ENCODE data around the gene CAB39L. TPM values are rescaled to one million over a fixed set of nuclear protein-coding genes. Genes with fewer than 3 reads are reported as not detected.

The CAB39L gene
- total and polyA plus RNA-seq, 2 of the 4 experiments (the other 2 are of a cell fraction) = 8.5 to 16.7 TPM

GRCh38 chr13:49456156-49456555, 12.3 kb upstream of the CAB39L start:
- ATAC-seq (ENCODE audit: low read depth) = no peak
- Histone ChIP-seq H4K20me1 (ENCODE audit: insufficient read depth, low read length) (no peaks in the 10 kb centered on the region), H3K36me3 (ENCODE audit: control insufficient read depth, insufficient read depth, low read length) (peaks cover 2% of the 10 kb centered on the region; the same call in 1 of the 2 replicates), H3K56ac (ENCODE audit: extremely low read depth, insufficient read depth, low read length) (no peak overlapping the region), H2AK5ac (ENCODE audit: low read depth, low read length) (no peak overlapping the region), H2BK5ac (ENCODE audit: low read depth, low read length, poor library complexity, severe bottlenecking) (peak overlapping the region; percentile 99), H3K18ac (ENCODE audit: low read depth, low read length) (peak overlapping the region; percentile 93), H3K4me3 (ENCODE audit: insufficient read depth, low read depth, low read length) (no peak overlapping the region), H3K27ac (ENCODE audit: insufficient read depth, low read length) (peak overlapping the region; percentile 33; the same call in 1 of the 2 replicates), H4K91ac (ENCODE audit: insufficient read depth, low read depth, low read length) (no peak overlapping the region), H3K4ac (ENCODE audit: low read depth, low read length) (no peak overlapping the region), H3K9ac (ENCODE audit: low read depth, low read length) (no peak overlapping the region), H3K4me1 (ENCODE audit: control insufficient read depth, insufficient read depth, low read length) (peaks cover 14% of the 10 kb centered on the region), H4K5ac (ENCODE audit: low read depth, low read length) (peak overlapping the region; percentile 55; the same call in 1 of the 2 replicates), H4K8ac (ENCODE audit: low read depth in 2 of 2, low read length in 2 of 2) (no peak overlapping the region; a peak in 2 of 4 replicates), H3K79me1 (ENCODE audit: low read depth in 1 of 2, low read length in 2 of 2) (peaks cover 16 to 40% of the 10 kb centered on the region in 2 experiments), H2BK20ac (ENCODE audit: low read depth, low read length) (peak overlapping the region; percentile 57; the same call in 1 of the 2 replicates), H3K23ac (ENCODE audit: low read depth, low read length) (no peak overlapping the region), H2BK120ac (ENCODE audit: low read depth, low read length) (peak overlapping the region; percentile 60; the same call in 1 of the 2 replicates), H3K9me1 (ENCODE audit: insufficient read depth, low read length) (peaks cover 6% of the 10 kb centered on the region), H2BK15ac (ENCODE audit: low read depth, low read length) (peak overlapping the region; percentile 44; the same call in 1 of the 3 replicates), H2AFZ (replicated peaks; ENCODE audit: low read length, poor library complexity) (no peak overlapping the region), H3K4me2 (ENCODE audit: low read depth, low read length) (no peak overlapping the region), H2AK9ac (replicated peaks; ENCODE audit: low read depth, low read length, poor library complexity) (no peak overlapping the region), H3K9me3 (ENCODE audit: control insufficient read depth, insufficient read depth, low read length) (no peaks in the 10 kb centered on the region), H3K27me3 (ENCODE audit: control insufficient read depth, insufficient read depth, low read length) (no peaks in the 10 kb centered on the region), H3K14ac (replicated peaks; ENCODE audit: low read depth, low read length) (no peak overlapping the region; the same call in 1 of the 2 replicates)
- no TSS peak for BruUV-seq (replicated peaks)
- peak; percentile 27 for DNase-seq
- dilution Hi-C loops (cut with HindIII; ENCODE audit: low sequenced_read_pairs, unreplicated experiment) (no loop called here), in situ Hi-C loops (cut with MboI; ENCODE audit: low sequenced_read_pairs) (no loop called here), intact Hi-C loops (cut with micrococcal nuclease) (no loop called here)
- TF ChIP-seq NFE2L2 (IDR thresholded peaks at IDR 0.05; ENCODE audit: low read depth, low read length) = no peak
- no peak for TF ChIP-seq MXI1 (IDR thresholded peaks at IDR 0.05; ENCODE audit: borderline replicate concordance, low read depth, low read length)
- TF ChIP-seq BHLHE40 (IDR thresholded peaks at IDR 0.05; ENCODE audit: low read depth, low read length) = no peak
- TF ChIP-seq CEBPB (IDR thresholded peaks at IDR 0.05; ENCODE audit: low read depth, low read length) = no peak
- TF ChIP-seq CHD1 (IDR thresholded peaks at IDR 0.05; ENCODE audit: low read depth, low read length) = no peak
- no peak for TF ChIP-seq CTCF (conservative IDR thresholded peaks at IDR 0.05; ENCODE audit: low read depth, low read length)
- TF ChIP-seq USF2 (IDR thresholded peaks at IDR 0.05; ENCODE audit: low read depth, low read length) = no peak
- TF ChIP-seq MAZ (IDR thresholded peaks at IDR 0.05; ENCODE audit: borderline replicate concordance, low read depth, low read length) = no peak
- TF ChIP-seq SMC3 (IDR thresholded peaks at IDR 0.05; ENCODE audit: low read depth, low read length) = no peak
- no peak for TF ChIP-seq MAFK (IDR thresholded peaks at IDR 0.05; ENCODE audit: low read depth, low read length)
- ChIA-PET POLR2A (ENCODE audit: unreplicated experiment) (no interaction called here), CTCF (no interaction called here)
- no CpG with 5 or more reads among the region's 1 CpG for WGBS, 2 experiments (ENCODE audit: extremely low coverage in 2 of 2, insufficient read length in 1 of 2)
